ENCODE data around the gene THUMPD3. TPM values are rescaled to one million over a fixed set of nuclear protein-coding genes. Genes with fewer than 3 reads are reported as not detected.

THUMPD3 gene
- total and polyA plus RNA-seq, 2 of the 4 experiments (the other 2 are of a cell fraction) = 28.2 to 43.9 TPM

- no CpG with 5 or more reads among the region's 2 CpGs for WGBS, 2 experiments (ENCODE audit: extremely low coverage in 2 of 2, insufficient read length in 1 of 2)
- TF ChIP-seq CEBPB (IDR thresholded peaks at IDR 0.05; ENCODE audit: low read depth, low read length) (no peak), RFX5 (IDR thresholded peaks at IDR 0.05; ENCODE audit: low read depth, low read length) (no peak), RCOR1 (IDR thresholded peaks at IDR 0.05; ENCODE audit: insufficient replicate concordance, low read length) (no peak), MAFK (IDR thresholded peaks at IDR 0.05; ENCODE audit: low read depth, low read length) (no peak), MAZ (IDR thresholded peaks at IDR 0.05; ENCODE audit: borderline replicate concordance, low read depth, low read length) (no peak), CTCF (conservative IDR thresholded peaks at IDR 0.05; ENCODE audit: low read depth, low read length) (no peak), ELK1 (IDR thresholded peaks at IDR 0.05; ENCODE audit: borderline replicate concordance, low read depth, low read length) (no peak), CHD1 (IDR thresholded peaks at IDR 0.05; ENCODE audit: low read depth, low read length) (no peak), RAD21 (IDR thresholded peaks at IDR 0.05; ENCODE audit: low read length) (no peak), SMC3 (IDR thresholded peaks at IDR 0.05; ENCODE audit: low read depth, low read length) (no peak), MXI1 (IDR thresholded peaks at IDR 0.05; ENCODE audit: borderline replicate concordance, low read depth, low read length) (no peak), FOS (IDR thresholded peaks at IDR 0.05; ENCODE audit: low read depth, low read length) (no peak), BHLHE40 (IDR thresholded peaks at IDR 0.05; ENCODE audit: low read depth, low read length) (no peak), POLR2A (IDR thresholded peaks at IDR 0.05; ENCODE audit: low read depth, low read length) (no peak)
- TF ChIP-seq, protein P1, sequence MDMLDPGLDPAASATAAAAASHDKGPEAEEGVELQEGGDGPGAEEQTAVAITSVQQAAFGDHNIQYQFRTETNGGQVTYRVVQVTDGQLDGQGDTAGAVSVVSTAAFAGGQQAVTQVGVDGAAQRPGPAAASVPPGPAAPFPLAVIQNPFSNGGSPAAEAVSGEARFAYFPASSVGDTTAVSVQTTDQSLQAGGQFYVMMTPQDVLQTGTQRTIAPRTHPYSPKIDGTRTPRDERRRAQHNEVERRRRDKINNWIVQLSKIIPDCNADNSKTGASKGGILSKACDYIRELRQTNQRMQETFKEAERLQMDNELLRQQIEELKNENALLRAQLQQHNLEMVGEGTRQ (IDR thresholded peaks at IDR 0.05; ENCODE audit: low read depth, low read length) = no peak
Observed at GRCh38 chr3:9385187-9386077, 22.6 kb downstream of the THUMPD3 start.

More at GRCh38 chr3:9385187-9386077, 22.6 kb downstream of the THUMPD3 start:
- Histone ChIP-seq H3K9me1 (ENCODE audit: insufficient read depth, low read length) (peaks cover 4% of the 10 kb centered on the region; the same call in 1 of the 2 replicates), H2BK120ac (ENCODE audit: low read depth, low read length) (no peak overlapping the region), H3K4me1 (ENCODE audit: control insufficient read depth, insufficient read depth, low read length) (peaks cover 6% of the 10 kb centered on the region), H2AFZ (replicated peaks; ENCODE audit: low read length, poor library complexity) (no peak overlapping the region), H4K8ac (ENCODE audit: low read depth in 2 of 2, low read length in 2 of 2) (no peak overlapping the region), H3K9ac (ENCODE audit: low read depth, low read length) (no peak overlapping the region), H4K20me1 (ENCODE audit: insufficient read depth, low read length) (peaks cover 40% of the 10 kb centered on the region; the same call in 1 of the 2 replicates), H4K91ac (ENCODE audit: insufficient read depth, low read depth, low read length) (no peak overlapping the region), H3K36me3 (ENCODE audit: control insufficient read depth, insufficient read depth, low read length) (peaks cover 49% of the 10 kb centered on the region), H2BK20ac (ENCODE audit: low read depth, low read length) (no peak overlapping the region), H3K14ac (replicated peaks; ENCODE audit: low read depth, low read length) (no peak overlapping the region), H2BK15ac (ENCODE audit: low read depth, low read length) (no peak overlapping the region), H4K5ac (ENCODE audit: low read depth, low read length) (no peak overlapping the region), H2AK5ac (ENCODE audit: low read depth, low read length) (no peak overlapping the region), H2BK5ac (ENCODE audit: low read depth, low read length, poor library complexity, severe bottlenecking) (no peak overlapping the region), H2AK9ac (replicated peaks; ENCODE audit: low read depth, low read length, poor library complexity) (no peak overlapping the region), H3K18ac (ENCODE audit: low read depth, low read length) (no peak overlapping the region), H3K79me1 (ENCODE audit: low read depth in 1 of 2, low read length in 2 of 2) (peaks cover 19 to 53% of the 10 kb centered on the region in 2 experiments), H3K27ac (ENCODE audit: insufficient read depth, low read length) (no peak overlapping the region), H3K4me2 (ENCODE audit: low read depth, low read length) (no peak overlapping the region), H3K4ac (ENCODE audit: low read depth, low read length) (no peak overlapping the region), H3K27me3 (ENCODE audit: control insufficient read depth, insufficient read depth, low read length) (no peaks in the 10 kb centered on the region), H3K56ac (ENCODE audit: extremely low read depth, insufficient read depth, low read length) (no peak overlapping the region), H3K4me3 (ENCODE audit: insufficient read depth, low read depth, low read length) (no peak overlapping the region), H3K9me3 (ENCODE audit: control insufficient read depth, insufficient read depth, low read length) (no peaks in the 10 kb centered on the region), H3K23ac (ENCODE audit: low read depth, low read length) (no peak overlapping the region)
- dilution Hi-C loops (cut with HindIII; ENCODE audit: low sequenced_read_pairs, unreplicated experiment) = no loop called here
- BruUV-seq (replicated peaks) = no TSS peak
- no peak for ATAC-seq (ENCODE audit: low read depth)
- peak; percentile 28 for DNase-seq
- CTCF ChIA-PET = no interaction called here
- in situ Hi-C loops (cut with MboI; ENCODE audit: low sequenced_read_pairs) = no loop called here
- POLR2A ChIA-PET (ENCODE audit: unreplicated experiment) = no interaction called here
- intact Hi-C loops (cut with micrococcal nuclease) = no loop called here

All from IMR-90 (cell line).